ENCODE results near the gene CDKN2B.

DNA sequence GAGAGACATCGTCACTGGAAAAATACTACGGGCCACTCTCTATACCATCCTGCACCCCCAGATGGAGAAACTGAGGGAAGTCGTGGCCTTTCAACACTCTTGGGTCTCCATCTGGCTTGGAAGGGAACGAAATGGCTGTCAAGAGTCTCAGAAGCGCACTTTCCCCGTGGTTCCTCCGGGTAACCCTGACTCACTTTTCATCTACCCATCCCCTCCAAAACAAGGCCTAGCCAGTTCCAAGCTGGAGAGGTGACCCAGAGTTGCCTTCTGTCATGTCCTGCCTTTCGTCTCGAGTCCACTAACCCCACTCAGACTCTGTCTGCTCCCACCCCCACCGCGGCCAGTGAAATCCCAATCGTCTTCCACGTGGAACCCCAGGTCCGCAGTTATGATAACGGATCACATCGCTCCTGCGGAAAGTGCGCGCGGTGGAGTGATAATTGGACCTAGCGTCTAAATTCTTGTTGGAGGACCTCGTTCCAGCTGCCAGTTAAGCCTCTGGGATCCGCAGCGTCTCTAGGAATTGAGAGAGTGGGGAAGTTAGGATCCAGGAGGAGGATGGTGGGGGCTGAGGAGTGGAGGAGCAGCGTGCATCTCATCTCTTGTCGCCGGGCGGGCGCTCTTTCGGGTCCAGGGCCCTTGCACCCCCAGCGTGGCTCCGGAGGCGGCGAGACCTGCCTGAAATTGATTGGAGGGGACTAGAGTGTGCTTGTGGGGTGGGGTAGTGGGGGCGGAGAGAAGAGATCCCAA, 19.5 kb downstream of the CDKN2B start:
- TF ChIP-seq, protein P1, sequence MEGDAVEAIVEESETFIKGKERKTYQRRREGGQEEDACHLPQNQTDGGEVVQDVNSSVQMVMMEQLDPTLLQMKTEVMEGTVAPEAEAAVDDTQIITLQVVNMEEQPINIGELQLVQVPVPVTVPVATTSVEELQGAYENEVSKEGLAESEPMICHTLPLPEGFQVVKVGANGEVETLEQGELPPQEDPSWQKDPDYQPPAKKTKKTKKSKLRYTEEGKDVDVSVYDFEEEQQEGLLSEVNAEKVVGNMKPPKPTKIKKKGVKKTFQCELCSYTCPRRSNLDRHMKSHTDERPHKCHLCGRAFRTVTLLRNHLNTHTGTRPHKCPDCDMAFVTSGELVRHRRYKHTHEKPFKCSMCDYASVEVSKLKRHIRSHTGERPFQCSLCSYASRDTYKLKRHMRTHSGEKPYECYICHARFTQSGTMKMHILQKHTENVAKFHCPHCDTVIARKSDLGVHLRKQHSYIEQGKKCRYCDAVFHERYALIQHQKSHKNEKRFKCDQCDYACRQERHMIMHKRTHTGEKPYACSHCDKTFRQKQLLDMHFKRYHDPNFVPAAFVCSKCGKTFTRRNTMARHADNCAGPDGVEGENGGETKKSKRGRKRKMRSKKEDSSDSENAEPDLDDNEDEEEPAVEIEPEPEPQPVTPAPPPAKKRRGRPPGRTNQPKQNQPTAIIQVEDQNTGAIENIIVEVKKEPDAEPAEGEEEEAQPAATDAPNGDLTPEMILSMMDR (IDR thresholded peaks at IDR 0.05 in 4 of 5, conservative IDR thresholded peaks at IDR 0.05 in 1 of 5) = no peak
- no peak for TF ChIP-seq POLR2A (IDR thresholded peaks at IDR 0.05)
